Measurements from ENCODE around the gene CREB3L2.

The CREB3L2 gene

DNA sequence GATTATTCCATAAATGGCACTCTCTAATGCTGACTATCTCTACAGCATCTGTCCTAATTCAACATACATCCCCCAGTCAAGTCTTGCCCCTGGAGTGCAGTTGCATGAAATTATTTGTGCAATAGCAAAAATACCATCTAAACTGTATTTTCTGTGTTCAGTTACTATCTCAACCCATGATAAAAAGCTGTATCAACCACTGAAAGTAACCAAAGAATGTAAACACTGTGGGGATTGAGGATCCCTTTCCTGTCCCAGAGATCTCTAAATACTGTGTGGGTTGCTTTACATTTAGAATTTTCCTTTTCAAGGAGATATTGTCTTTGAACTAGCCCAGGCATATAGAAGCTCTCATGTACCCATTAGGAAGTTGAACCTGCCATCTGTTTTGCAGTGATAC, 131.2 kb downstream of the CREB3L2 start:
- DNase-seq (ENCODE audit: low spot score), result no peak

DNA sequence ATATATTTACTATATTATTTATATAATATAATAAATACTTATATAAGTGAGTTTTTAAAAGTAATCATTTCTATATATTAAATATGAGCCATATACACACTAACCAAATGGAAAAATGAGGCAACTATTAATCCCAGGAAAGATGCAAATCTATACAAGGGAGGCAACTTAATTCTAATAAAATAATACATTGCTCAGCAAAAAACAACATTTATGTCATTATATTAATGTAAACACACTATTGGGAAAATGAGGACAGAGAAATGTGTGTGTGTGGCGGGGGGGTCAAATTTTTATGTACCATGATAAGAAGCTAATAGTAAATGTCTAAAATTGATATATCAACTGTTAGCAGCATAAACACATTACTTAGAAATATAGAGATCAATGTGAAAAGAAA, 131.8 kb downstream of the CREB3L2 start:
- no peak for DNase-seq (ENCODE audit: low spot score)

DNA sequence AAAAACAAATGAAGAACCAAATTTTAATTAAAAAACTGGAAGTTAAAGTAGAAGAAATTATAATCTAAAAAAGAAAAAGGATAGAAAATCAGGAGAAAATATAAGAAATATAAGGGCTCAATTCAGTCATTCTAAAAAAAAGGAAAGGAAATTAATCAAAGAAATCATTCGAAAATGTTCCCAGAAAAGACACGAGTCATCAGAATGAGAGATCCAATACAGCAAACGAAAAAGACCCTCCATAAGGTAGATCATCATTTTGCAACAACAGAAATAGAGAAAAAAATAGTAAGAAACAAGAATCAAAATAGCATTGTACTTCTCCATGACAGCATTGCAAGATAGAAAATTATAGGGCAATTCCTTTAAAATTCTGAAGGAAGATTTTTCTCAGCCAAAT, 132.6 kb downstream of the CREB3L2 start:
- DNase-seq (ENCODE audit: low spot score), result no peak

DNA sequence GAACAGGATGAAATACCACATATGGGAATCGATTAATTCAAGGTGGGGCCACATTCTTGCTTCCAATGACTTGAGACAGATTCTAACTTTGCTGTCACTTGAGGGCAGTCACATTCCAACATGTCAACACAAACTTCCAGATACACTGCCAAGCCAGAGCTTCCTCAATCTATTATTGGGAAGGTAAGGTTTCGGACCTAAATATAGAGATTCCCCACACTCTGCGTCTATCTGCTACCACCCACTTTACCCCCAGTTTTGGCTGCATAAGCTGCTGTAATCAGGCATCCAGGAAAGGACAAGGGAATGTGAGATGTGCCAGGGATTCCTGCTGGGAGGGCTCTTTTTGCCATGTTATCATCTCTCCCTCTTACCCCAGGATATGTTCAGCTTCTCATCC, 134.6 kb downstream of the CREB3L2 start:
- no peak for DNase-seq (ENCODE audit: low spot score)

DNA sequence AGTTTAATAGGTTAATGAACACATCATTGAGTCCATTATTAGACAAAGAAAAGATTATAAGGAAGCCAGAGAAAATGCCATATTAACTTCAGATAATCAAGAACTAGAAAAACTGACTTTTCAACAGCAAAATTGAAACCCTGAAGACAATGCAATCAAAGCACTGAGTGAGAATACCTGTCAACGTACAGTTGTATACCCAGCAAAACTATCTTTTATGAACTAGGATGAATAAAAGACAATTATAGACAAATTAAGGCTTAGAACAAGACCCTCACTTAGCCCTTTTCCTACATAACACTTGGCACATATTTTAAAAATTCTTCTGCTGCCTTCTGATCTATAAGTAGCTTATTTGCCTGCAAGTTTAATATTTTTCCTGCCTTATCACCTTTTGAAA, 136.1 kb downstream of the CREB3L2 start:
- no peak for DNase-seq (ENCODE audit: low spot score)

DNA sequence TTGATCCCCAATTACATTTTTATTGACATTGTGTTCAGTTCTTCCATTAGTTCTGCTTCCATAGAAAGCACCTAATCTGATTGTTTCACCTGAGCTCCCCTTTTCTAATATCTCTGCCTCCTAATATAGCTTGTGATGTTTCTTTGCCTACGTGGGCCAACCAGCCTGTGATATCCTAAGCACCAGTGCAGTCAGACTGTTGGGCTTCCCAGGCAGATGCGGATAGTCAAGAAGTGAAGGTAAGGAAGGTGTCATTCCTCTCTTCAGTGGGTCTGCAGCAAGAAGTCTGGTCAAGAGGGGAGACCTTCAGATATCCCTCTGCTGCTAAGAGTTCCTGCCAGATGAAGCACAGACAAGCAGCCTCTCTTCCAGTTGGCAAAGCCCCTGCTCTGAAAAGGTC, 138.9 kb downstream of the CREB3L2 start:
- no peak for DNase-seq (ENCODE audit: low spot score)

DNA sequence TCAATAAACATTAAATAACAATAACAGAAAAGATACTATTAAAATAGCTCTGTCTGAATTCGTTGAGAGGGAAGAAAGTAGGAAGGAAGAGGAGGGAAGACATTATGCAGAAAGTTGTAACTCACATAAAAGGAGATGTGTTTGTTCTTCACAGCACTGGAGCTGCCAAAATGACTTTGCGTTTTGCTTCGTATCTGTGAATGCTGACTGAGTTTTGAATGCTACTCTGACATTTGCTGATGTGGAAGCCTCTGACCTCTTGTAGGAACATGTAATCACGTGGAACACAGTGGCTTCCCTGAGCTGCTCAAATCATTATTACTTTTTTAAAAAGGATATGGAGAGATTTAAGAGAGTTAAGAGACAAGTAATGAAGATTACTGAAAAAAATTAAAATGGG, 139.5 kb downstream of the CREB3L2 start:
- no peak for DNase-seq (ENCODE audit: low spot score)

DNA sequence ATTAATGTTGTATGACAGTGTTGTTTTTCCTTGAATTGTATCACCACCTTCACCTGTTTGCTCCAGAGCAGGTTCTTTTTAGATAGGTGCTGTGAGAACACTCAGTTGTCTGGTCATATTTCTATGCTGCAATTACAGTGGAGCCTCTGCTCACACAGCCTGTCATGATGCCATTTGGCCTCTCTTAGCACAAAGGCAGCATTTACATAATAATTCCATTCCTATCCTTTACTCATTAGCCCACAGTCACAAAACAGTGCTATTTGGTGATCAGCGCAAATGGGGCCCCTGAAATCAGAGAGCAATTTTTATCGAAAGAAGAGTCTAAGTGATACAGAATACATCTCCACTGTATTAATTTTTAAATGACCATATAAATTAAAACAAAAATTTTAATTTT, 141.3 kb downstream of the CREB3L2 start:
- DNase-seq (ENCODE audit: low spot score), result no peak

DNA sequence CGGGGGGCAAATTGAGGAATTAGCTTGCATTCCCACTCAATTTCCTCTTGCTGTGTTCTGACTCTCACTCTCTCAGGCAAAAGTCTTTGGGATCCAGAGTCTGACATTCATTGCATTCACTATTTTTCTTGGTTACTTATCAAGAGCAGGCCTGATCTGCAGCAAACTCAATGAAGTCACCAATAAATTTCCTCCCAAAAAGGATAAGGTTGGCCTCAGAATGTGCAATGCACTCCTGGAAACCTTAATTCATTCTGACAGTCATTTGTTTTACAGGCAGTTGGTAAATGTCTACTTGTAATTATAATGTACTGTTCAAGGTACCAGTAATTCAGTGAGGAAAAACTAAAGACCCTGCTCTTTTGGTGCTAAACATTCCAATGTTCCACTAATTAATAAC, 148.8 kb downstream of the CREB3L2 start:
- DNase-seq (ENCODE audit: low spot score), result no peak

DNA sequence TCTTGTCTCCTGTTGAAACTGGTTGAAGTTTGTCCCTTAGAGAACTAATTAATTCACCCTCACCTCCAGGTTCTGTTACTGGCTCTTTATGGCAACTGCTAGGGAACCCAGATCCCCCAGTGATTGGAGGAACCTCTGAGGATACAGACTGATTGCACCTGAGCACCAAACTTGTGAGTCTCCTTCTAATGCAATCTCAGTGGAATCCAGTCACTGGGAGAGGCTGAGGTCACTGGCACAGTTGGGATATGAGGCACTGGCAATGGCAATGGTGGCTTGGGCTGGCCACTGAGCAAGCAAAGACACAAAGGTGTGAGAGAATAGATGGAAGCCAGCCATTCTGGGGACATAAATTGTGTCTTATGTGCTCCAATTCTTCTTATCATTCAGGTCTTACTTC, 149.8 kb downstream of the CREB3L2 start:
- DNase-seq (ENCODE audit: low spot score), result no peak

DNA sequence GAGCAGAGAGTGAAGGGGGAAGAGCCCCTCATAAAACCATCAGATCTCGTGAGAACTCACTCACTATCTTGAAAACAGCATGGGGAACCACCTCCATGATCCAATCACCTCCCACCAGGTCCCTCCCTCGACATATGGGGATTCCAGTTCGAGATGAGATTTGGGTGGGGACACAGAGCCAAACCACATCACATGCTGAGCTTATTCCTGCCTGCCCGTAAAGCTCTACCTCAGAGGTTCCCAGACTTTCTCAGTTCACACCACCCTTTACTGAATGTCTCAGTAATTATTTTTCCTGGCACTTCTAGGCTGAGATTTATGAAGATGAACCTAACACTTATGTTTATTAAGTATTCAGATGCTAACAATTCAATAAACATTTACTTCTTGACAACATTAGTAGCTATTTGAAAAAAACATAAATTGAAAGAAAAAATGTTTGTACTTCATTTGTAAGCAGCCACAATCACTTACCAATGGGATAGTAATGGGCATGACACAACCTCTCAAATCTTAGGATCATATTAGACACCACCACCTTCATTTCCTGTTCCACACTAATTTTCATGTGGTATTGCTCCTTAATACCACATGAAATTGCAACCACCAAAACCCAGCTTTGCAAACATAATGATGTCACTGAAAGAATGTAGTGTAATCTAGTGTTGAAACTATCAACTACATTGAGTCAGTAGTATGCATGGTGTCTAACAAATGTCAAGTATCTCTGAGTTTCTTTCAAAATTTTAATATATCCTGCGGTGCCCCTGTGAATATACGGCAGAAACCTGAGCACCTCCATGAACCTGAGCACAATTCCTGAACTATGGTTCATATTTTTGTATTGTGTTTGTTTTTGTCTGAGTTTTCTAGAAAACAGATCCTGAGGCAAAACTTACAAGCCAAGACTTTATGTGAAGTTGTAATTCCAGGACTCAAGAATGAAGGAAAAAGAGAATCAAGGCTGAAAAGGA, 150.6 kb downstream of the CREB3L2 start:
- DNase-seq (ENCODE audit: low spot score), result no peak

DNA sequence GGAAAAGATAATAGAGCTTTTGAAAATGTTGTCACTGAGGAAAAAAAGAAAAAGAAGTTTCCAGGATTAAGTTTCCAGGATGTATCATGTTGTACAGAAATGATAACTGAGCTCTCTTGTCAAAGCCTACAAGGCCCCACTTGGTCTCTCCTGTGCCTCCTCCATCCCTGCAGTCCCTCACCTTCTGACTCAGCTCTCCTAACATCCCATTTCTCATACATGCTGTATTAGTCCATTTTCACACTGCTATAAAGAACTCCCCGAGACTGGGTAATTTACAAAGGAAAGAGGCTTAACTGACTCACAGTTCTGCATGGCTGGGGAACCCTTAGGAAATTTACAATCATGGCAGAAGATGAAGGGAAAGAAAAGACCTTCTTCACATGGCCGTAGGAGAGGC, 151.3 kb downstream of the CREB3L2 start:
- no peak for DNase-seq (ENCODE audit: low spot score)

DNA sequence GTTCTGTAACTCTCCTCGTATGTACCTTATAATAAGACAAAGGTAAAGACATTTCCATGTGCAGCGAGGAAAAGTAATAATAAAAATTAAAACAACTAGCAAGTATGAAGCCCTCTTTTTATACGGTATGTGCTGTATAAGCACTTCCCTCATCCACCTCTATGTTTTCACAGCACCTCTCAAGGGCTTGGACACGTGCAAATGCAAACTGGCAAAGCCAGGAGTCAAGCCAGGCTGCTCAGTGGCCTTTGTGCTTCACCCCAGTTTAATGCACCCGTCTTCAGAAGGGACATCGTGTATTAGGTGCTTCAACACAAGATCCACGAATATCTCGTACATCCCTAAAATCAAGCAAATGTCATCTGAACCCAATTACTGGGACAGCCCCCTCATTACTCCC, 153.8 kb downstream of the CREB3L2 start:
- no peak for DNase-seq (ENCODE audit: low spot score)

DNA sequence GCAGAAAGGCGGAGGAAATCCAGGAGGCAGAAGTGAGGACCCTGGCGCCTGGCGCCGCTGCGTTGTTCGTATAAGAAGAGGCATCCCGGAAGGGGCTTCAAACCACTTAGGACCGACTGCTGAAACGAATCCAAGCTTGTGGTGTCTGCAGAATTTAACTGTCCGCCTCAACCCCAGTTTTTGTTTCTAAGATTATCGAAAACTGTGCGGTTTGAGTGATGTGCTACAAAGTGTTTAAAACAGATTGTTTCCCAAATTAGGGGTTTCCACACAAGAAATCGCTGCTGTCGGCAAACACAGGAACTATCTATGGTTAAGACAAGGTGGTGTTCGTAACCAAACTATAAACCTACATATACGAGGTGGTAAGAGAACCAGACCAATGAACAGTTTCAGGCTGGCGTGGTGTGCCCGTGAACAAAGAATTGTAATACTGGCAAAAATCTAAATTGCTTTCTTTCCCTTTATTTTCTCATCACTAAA, 154.3 kb downstream of the CREB3L2 start:
- DNase-seq (ENCODE audit: low spot score), result no peak

DNA sequence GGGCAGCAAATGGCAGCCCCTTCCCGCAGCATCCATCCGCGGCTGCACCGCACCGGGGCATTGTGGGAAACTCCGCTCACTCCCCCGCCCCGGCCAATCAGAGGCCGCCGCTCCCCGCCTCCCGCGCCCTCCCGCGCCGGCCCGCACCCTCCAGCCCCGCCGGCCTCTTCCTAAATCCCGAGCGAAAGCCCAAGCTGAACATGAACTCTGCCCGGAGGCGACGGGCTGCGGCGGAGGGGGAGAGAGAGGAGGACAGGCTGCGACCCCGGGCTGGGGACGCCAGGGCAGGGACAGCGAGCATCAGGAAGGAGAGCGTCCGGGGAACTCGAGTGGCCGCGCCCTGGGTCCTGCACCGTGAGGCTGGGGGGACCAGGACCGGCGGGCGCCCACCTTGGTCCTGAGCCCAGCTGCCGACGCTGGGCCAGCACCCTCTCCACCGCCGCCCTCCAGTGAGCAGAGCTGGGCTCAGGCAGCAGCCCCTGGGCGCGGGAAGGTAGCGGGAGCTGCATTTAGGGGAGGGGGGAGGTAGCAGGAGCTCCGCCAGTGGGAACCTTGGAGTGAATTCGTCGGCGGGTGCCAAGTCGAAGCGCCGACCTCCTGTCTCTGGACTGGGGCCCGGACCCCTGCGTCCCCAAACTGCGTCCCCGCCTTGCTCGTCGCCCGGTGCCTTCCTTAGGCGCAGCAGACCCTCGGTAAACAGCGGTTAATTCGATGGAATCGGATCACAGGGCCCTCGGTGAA, 154.9 kb downstream of the CREB3L2 start, which contains the start of gene DGKI:
TSS of gene DGKI (minus strand) at position 148 of the 741 bp plus-strand sequence.
- no peak for DNase-seq (ENCODE audit: low spot score)

DNA sequence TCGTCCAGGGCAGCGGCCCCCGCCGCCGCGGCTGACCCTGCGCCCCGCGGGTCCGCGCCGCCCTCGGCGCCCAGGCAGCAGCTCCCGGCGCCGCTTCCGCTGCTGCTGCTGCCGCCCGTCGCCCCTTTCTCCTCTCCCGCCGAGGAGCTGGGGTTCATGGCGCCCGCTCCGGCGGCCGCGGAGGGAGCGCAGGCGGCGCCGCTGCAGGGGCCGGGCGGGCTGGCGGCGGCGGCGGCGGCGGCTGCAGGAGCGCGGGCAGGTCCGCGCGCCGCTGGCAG, 155.4 kb downstream of the CREB3L2 start:
- DNase-seq (ENCODE audit: low spot score), result no peak

DNA sequence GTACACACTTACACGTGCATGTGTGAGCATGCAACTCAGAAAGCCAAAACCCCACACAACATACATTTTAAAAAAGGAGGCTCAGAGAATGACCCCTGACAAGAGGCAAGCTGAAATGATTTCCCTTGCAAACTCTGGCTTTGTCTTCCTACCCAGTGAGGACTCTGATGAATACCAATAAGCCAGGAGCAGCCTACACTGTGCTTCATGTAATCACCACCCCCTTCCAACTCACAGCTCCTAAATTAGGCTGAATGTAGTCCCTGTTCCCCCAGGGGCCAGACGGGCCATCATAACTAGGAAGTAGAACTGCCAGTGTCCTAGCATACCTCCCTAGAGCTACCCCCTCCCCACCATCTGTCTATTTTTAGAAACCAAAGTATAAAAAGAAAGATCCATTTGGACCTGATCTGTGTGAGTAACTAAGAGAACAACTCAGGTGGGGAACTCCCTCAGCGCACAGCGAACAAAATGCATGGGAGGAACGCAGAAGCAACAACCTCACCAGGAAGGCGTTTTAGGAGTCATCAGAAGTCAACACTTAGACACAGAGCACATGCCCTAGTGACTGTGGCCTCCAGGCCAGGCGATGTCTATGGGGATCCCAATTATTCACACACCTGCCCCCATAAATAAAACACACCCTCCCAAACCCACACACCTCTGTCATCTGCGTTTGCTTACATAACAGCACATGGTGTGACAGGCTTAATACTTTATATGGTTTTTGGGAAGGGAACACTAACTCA, 157.0 kb downstream of the CREB3L2 start:
- no peak for DNase-seq (ENCODE audit: low spot score)

DNA sequence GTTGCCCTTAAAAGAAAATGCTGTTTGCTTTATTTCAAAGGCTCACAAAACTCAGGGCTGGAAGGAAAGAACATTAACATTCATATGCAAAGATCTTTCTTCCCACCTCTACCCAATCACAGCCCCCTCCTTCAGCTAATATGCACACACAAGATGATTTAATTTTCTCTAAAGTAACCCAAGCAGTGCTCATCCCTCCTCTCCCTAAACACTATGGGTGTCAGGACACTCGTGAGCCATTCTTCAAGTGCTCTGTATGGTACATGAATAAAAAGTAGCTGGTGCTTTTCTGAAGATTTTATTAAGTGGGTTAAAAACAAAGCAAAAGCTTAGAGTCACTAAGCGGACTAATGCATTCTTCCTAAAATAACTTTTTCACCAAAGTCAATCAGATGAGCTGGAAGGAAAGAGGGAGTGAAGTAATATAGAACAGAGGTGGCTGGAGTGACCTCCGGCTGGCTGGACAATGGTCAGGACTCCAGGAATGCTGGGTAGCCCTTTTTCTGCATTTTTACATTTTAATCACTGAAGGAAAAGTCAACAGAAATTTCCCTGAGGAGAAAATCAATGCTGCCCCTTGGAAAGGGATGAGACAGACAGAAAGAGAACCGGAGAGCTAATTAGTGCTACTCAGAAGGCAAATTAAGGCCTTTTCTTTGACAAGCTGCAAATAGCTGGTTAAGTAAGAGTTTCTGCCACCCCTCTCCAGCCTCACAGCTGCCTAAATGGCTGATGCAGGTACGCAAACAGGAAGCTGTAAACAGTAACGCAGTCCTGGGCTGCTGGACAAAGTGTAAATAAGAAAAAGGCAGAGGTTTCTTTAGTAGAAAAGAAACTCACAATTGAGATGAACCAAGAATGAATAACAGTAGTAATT, 161.7 kb downstream of the CREB3L2 start:
- no peak for DNase-seq (ENCODE audit: low spot score)

DNA sequence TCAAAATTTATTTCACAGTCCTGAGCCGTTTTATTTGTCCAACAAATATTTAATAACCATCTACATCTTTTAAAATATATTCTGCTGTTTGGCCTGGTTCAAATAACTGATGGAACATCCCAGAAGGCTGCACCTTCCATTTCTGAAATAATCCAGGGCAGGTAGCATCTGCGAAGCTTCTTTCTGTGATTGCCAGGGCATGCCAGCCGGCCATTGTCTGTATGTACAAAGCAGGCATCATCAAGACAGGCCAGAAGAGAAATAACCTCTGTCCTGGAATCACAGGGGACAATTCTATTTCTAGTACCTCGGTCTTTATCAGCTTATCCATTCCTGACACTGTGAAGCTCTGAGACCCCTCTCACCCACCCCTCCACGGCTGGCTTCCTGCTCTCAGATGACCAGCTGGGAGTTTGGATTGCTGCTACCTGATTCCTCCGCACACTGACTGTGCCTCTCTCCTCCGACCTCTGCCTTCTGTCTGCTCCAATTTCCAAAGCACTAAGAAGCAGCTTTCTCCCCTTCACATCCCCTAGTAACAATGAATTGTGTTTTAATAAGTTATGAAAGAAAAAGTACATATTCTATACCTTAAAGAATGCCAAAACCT, 163.1 kb downstream of the CREB3L2 start:
- no peak for DNase-seq (ENCODE audit: low spot score)

DNA sequence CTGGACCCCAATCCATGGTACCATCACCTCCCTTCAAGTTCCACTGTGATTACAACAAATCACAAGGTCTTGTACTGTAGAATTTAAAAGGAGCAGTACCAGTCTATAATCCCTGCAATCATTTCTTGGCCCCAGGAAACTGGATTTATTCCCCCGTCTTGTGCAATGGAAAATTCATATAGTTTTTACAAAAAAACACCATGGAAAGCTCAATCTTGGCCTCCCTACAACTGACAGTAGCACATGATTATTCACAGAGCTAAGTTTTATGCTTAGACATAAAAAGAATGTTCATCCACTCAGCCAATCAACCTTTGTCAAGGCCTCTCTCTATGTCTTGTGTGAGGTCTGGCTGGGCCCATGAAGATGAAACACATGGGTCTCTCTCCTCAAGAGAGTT, 165.3 kb downstream of the CREB3L2 start:
- no peak for DNase-seq (ENCODE audit: low spot score)

DNA sequence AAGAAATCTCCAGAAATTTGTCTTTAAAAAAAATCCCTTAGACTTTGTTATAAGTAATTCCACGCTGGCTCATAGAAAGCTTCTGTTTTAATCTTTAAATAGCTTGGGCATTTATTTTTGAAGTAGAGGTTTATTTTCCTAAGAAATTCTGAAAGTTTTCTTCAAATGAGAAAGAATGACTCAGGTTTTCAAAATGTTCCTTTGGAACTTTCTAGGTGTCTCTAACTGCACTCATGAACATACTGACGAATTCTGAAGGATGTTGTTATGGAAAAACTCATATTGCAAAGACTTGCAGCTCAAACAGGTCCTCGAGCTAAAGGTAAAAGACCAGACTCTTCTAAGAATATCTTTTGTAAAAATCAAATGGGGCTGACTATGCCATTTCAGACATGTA, 165.8 kb downstream of the CREB3L2 start:
- no peak for DNase-seq (ENCODE audit: low spot score)
